Loucy (cell line): ENCODE data around the gene CHRM2.

ENCODE experiments used
- CTCF ChIP-seq: fragments of 200-600 bp; sonication (generic); conservative IDR thresholded peaks from 2 replicates; pipeline ENCODE4 v1.5.1; 2014; ENCODE audit warnings: mild to moderate bottlenecking, antibody characterized with exemption, low read length
- EZH2phosphoT487 ChIP-seq: fragments of 200-600 bp; IDR thresholded peaks from 2 replicates; pipeline ENCODE4 v1.6.1; 2018; ENCODE audit warnings: antibody characterized with exemption, mild to moderate bottlenecking, moderate library complexity, borderline replicate concordance

- TF ChIP-seq CTCF: no peak
- TF ChIP-seq EZH2phosphoT487: no peak
Observed at GRCh38 chr7:136869991-136870865, 1.8 kb downstream of the CHRM2 start.
